CD14-positive monocyte (primary cell): ENCODE data around the gene MS4A14. TPM values are rescaled to one million over a fixed set of nuclear protein-coding genes. Genes with fewer than 3 reads are reported as not detected.

Experiments used
- DNase-seq, 3 donors: peaks; one replicate each; pipeline ENCODE4 v3.0.0-alpha.2; 2011 to 2022
- H2AFZ ChIP-seq: 2 replicates; pipeline ENCODE4 v1.6.0; 2012; ENCODE audit warnings: mild to moderate bottlenecking, low read depth, low read length, inconsistent platforms; ENCODE audit not compliant: insufficient read depth, poor library complexity, severe bottlenecking
- H3K27ac ChIP-seq, 2 donors: 1 replicate in 1 of 2; 2 replicates in 1 of 2; pipeline ENCODE4 v1.5.1; 2012 to 2013; ENCODE audit warnings: low read length in 2 of 2, control low read depth in 1 of 2, inconsistent platforms in 1 of 2, low read depth in 1 of 2, mild to moderate bottlenecking in 1 of 2
- H3K27me3 ChIP-seq, 2 donors: one replicate each; pipeline versions ENCODE4 v1.6.0 to v1.6.1; 2011 to 2013; ENCODE audit warnings: low read length in 2 of 2; ENCODE audit not compliant: control insufficient read depth in 2 of 2, insufficient read depth in 2 of 2
- H3K36me3 ChIP-seq, 2 donors: replicated peaks in 1 of 2; 1 replicate in 1 of 2; 2 replicates in 1 of 2; pipeline versions ENCODE4 v1.5.1 to v1.6.1; 2012 to 2013; ENCODE audit warnings: low read length in 2 of 2, control low read depth in 1 of 2, inconsistent platforms in 1 of 2, mild to moderate bottlenecking in 1 of 2; ENCODE audit not compliant: insufficient read depth in 2 of 2, control insufficient read depth in 1 of 2
- H3K4me1 ChIP-seq, 2 donors: 1 replicate in 1 of 2; 2 replicates in 1 of 2; pipeline versions ENCODE4 v1.5.1 to v1.6.1; 2012 to 2013; ENCODE audit warnings: low read length in 2 of 2, control low read depth in 1 of 2, inconsistent platforms in 1 of 2, mild to moderate bottlenecking in 1 of 2, moderate library complexity in 1 of 2; ENCODE audit not compliant: insufficient read depth in 2 of 2, control insufficient read depth in 1 of 2
- H3K4me2 ChIP-seq: replicated peaks from 2 replicates; pipeline ENCODE3; 2012; ENCODE audit warnings: low read length, moderate library complexity, mild to moderate bottlenecking; ENCODE audit not compliant: poor library complexity, severe bottlenecking; ENCODE audit errors: extremely low read depth
- H3K4me3 ChIP-seq, 3 experiments: fragments of 200-600 bp in 1 of 3; sonication (generic) in 1 of 3; replicated peaks in 1 of 3; 1 replicate in 2 of 3; 2 replicates in 1 of 3; pipeline ENCODE4 v1.5.1; 2011 to 2013; ENCODE audit warnings: low read length in 3 of 3, mild to moderate bottlenecking in 3 of 3, control low read depth in 2 of 3, low read depth in 2 of 3, inconsistent platforms in 1 of 3, moderate library complexity in 1 of 3
- H3K79me2 ChIP-seq: 2 replicates; pipeline ENCODE4 v1.6.0; 2012; ENCODE audit warnings: mild to moderate bottlenecking, control low read depth, inconsistent platforms, low read length, moderate library complexity; ENCODE audit not compliant: insufficient read depth
- H3K9ac ChIP-seq: 2 replicates; pipeline ENCODE4 v1.6.0; 2017; ENCODE audit warnings: low read length, mild to moderate bottlenecking; ENCODE audit not compliant: insufficient read depth, poor library complexity, severe bottlenecking
- H3K9me3 ChIP-seq, 2 donors: replicated peaks in 1 of 2; 1 replicate in 1 of 2; 2 replicates in 1 of 2; pipeline versions ENCODE4 v1.5.1 to v1.6.1; 2012 to 2013; ENCODE audit warnings: low read length in 2 of 2, control low read depth in 1 of 2; ENCODE audit not compliant: control insufficient read depth in 1 of 2, insufficient read depth in 1 of 2
- H4K20me1 ChIP-seq: 2 replicates; pipeline ENCODE4 v1.6.0; 2012; ENCODE audit warnings: mild to moderate bottlenecking, low read length, control low read depth, moderate library complexity; ENCODE audit not compliant: insufficient read depth
- H3K27ac Mint-ChIP-seq, 7 donors: one replicate each; pipeline ENCODE4 v1.8.0; 2020; ENCODE audit warnings: mild to moderate bottlenecking in 7 of 7, mixed read lengths in 7 of 7, moderate library complexity in 6 of 7, inconsistent platforms in 2 of 7
- H3K27me3 Mint-ChIP-seq, 3 donors: one replicate each; pipeline ENCODE4 v1.8.0; 2021 to 2022; ENCODE audit warnings: low read depth in 3 of 3, mild to moderate bottlenecking in 3 of 3, mixed read lengths in 3 of 3, moderate library complexity in 3 of 3, inconsistent platforms in 1 of 3
- H3K36me3 Mint-ChIP-seq, 2 donors: one replicate each; pipeline ENCODE4 v1.8.0; 2020; ENCODE audit warnings: mixed read lengths in 2 of 2, inconsistent platforms in 1 of 2, mild to moderate bottlenecking in 1 of 2
- H3K4me1 Mint-ChIP-seq: one replicate; pipeline ENCODE4 v1.8.0; 2020; ENCODE audit warnings: mild to moderate bottlenecking, mixed read lengths
- H3K4me3 Mint-ChIP-seq, 2 donors: one replicate each; pipeline ENCODE4 v1.8.0; 2020; ENCODE audit warnings: mild to moderate bottlenecking in 2 of 2, mixed read lengths in 2 of 2, moderate library complexity in 1 of 2
- H3K9me3 Mint-ChIP-seq, 7 donors: one replicate each; pipeline ENCODE4 v1.8.0; 2020 to 2022; ENCODE audit warnings: mixed read lengths in 7 of 7, mild to moderate bottlenecking in 6 of 7, moderate library complexity in 6 of 7, inconsistent platforms in 2 of 7
- CTCF ChIP-seq: fragments of 200-600 bp; IDR thresholded peaks from one replicate; pipeline ENCODE4 v1.8.0; 2022; ENCODE audit warnings: antibody characterized with exemption, mild to moderate bottlenecking
- WGBS: methylation state at CpG from one replicate; pipeline ENCODE4 v1.1.5; 2013; ENCODE audit warnings: missing lambda C conversion rate; ENCODE audit not compliant: insufficient coverage; 5-methylcytosine and 5-hydroxymethylcytosine counted together
- intact Hi-C, 2 donors: fragments of 100-400 bp; cut with micrococcal nuclease; formaldehyde crosslinking; loops; one replicate each; pipeline versions ENCODE4 v1.15.0 to v1.15.1; 2023
- polyA plus RNA-seq, 3 donors: library from polyadenylated mRNA; depleted of rRNA in 1 of 3; unstranded in 2 of 3; stranded (reverse) in 1 of 3; fragments of 300-500 nt in 2 of 3; fragments of >200 nt in 1 of 3; fragmentation: Illumina TruSeq in 2 of 3; gene quantifications; 1 replicate in 2 of 3; 2 replicates in 1 of 3; pipeline ENCODE4 v1.2.3, GENCODE V29; 2012 to 2021

Gene MS4A14
- polyA plus RNA-seq, 3 donors: 3.0 to 30.8 (median 7.5) TPM

DNA sequence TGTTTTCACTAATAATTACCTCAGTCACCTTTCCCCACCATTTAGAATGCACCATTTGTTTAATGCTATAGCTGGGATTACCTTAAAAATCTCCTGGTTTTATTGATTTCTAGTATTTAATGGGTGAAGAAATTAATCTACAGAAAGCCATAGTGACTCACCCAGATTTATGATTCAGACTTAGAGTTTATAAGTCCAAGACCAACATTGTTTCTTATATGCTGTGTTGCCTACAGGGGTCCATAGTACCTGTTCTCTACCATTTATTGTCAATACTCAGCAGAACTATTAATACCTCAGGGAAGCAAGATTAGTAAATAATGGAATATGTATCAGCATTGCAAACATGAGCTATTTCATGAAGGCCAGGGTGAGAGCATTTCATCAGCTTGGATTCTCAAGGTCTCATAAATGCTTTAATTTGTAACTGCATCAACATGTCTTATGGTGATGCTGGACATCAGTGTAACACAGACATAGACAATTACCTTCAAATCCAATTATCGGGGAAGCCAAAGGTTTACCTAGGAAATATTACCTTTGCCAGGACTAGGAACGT lies 25.9 kb upstream of the MS4A14 start:
- TF ChIP-seq CTCF: no peak
- peaks cover 57% of the 10 kb centered on the region for H3K4me1 Mint-ChIP-seq
- H3K27ac Mint-ChIP-seq: peak overlapping the region in 5 of 7 donors; percentile 72 to 92 (median 83)

GRCh38 chr11:60370811-60371298 lies 25.4 kb upstream of the MS4A14 start:
- H3K9me3 Mint-ChIP-seq: peaks cover 10 to 27% (median 20%) of the 10 kb centered on the region in 7 donors
- Histone ChIP-seq H3K9ac (no peak overlapping the region), H3K4me2 (peak overlapping the region; percentile 24), H3K27me3 (no peaks in the 10 kb centered on the region), H3K4me3 (peak overlapping the region in 1 of 3 experiments; percentile 51), H4K20me1 (no peaks in the 10 kb centered on the region), H3K9me3 (peaks cover 15% of the 10 kb centered on the region in 2 donors), H3K4me1 (peaks cover 47 to 60% of the 10 kb centered on the region in 2 donors), H2AFZ (no peak overlapping the region), H3K27ac (peak overlapping the region in 1 of 2 donors; percentile 75), H3K36me3 (no peaks in the 10 kb centered on the region), H3K79me2 (no peaks in the 10 kb centered on the region)
- intact Hi-C loops: no loop called here
- H3K27ac Mint-ChIP-seq: peak overlapping the region; percentile 23 to 92 (median 83)
- peaks cover 55% of the 10 kb centered on the region for H3K4me1 Mint-ChIP-seq
- peaks cover 9 to 20% of the 10 kb centered on the region in 2 donors for H3K36me3 Mint-ChIP-seq
- DNase-seq: peak in 2 of 3 donors; percentile 52 to 61
- WGBS: no CpG with 5 or more reads among the region's 5 CpGs
- TF ChIP-seq CTCF: no peak
- peaks cover 0 to 3% (median 0%) of the 10 kb centered on the region in 3 donors for H3K27me3 Mint-ChIP-seq
- H3K4me3 Mint-ChIP-seq: no peak overlapping the region

More for the DNA sequence above, 25.9 kb upstream of the MS4A14 start:
- Histone ChIP-seq H3K27me3 (no peaks in the 10 kb centered on the region), H2AFZ (no peak overlapping the region), H3K9me3 (peaks cover 15% of the 10 kb centered on the region in 2 donors), H3K4me2 (no peak overlapping the region), H4K20me1 (no peaks in the 10 kb centered on the region), H3K4me1 (peaks cover 50 to 60% of the 10 kb centered on the region in 2 donors), H3K4me3 (no peak overlapping the region), H3K27ac (peak overlapping the region in 1 of 2 donors; percentile 75), H3K36me3 (no peaks in the 10 kb centered on the region), H3K9ac (no peak overlapping the region), H3K79me2 (no peaks in the 10 kb centered on the region)
- intact Hi-C loops: no loop called here
- DNase-seq: no peak
- H3K36me3 Mint-ChIP-seq: peaks cover 7 to 17% of the 10 kb centered on the region in 2 donors
- peaks cover 10 to 27% (median 20%) of the 10 kb centered on the region in 7 donors for H3K9me3 Mint-ChIP-seq
- no peak overlapping the region for H3K4me3 Mint-ChIP-seq
- no peaks in the 10 kb centered on the region for H3K27me3 Mint-ChIP-seq
- no CpG with 5 or more reads among the region's 2 CpGs for WGBS
